Caco-2 (cell line): ENCODE data around the gene PTK6. TPM values are rescaled to one million over a fixed set of nuclear protein-coding genes. Genes with fewer than 3 reads are reported as not detected.

ENCODE experiments used
- BruUV-seq: library from RNA; stranded (reverse); fragments of 400-500 nt; replicated peaks from 2 replicates; lab custom pipeline; 2021; lab: Mats Ljungman, UMichigan
- CTCF ChIA-PET: fragments of 300-600 bp; sonication (Branson Sonifier 250); formaldehyde crosslinking; loops from one replicate; lab custom pipeline; 2022; ENCODE audit warnings: antibody characterized with exemption; lab: Charles Lee
- POLR2A ChIA-PET: fragments of 300-600 bp; sonication (Branson Sonifier 250); formaldehyde crosslinking; loops from one replicate; lab custom pipeline; 2022; ENCODE audit warnings: antibody characterized with exemption; lab: Charles Lee
- DNase-seq, 2 experiments: peaks; one replicate each; pipeline versions ENCODE4 v3.0.0 to v3.0.0-alpha.2; 2020 to 2022
- H3K27me3 ChIP-seq: replicated peaks from 2 replicates; pipeline ENCODE4 v1.6.0; 2011; ENCODE audit warnings: low read length; ENCODE audit not compliant: control insufficient read depth, insufficient read depth
- H3K36me3 ChIP-seq: 2 replicates; pipeline ENCODE4 v1.5.1; 2011; ENCODE audit warnings: low read length; ENCODE audit not compliant: control insufficient read depth, insufficient read depth
- H3K4me1 ChIP-seq: fragments of 250-450 bp; sonication (Bioruptor Pico); 2 replicates; pipeline ENCODE4 v1.5.1; 2020; ENCODE audit warnings: mild to moderate bottlenecking
- H3K4me3 ChIP-seq: 2 replicates; pipeline ENCODE4 v1.5.1; 2011; ENCODE audit warnings: low read depth, mild to moderate bottlenecking, control low read depth, low read length
- H3K9me3 ChIP-seq: fragments of 250-450 bp; sonication (Bioruptor Pico); 2 replicates; pipeline ENCODE4 v1.5.1; 2020; ENCODE audit warnings: mild to moderate bottlenecking, moderate library complexity
- H3K27ac Mint-ChIP-seq: one replicate; pipeline ENCODE4 v1.8.0; 2022; ENCODE audit warnings: mixed read lengths; ENCODE audit not compliant: unreplicated experiment
- H3K27me3 Mint-ChIP-seq: one replicate; pipeline ENCODE4 v1.8.0; 2022; ENCODE audit warnings: mixed read lengths; ENCODE audit not compliant: insufficient read depth, unreplicated experiment
- H3K36me3 Mint-ChIP-seq: one replicate; pipeline ENCODE4 v1.8.0; 2022; ENCODE audit warnings: mild to moderate bottlenecking, mixed read lengths; ENCODE audit not compliant: insufficient read depth, unreplicated experiment
- H3K4me1 Mint-ChIP-seq: one replicate; pipeline ENCODE4 v1.8.0; 2022; ENCODE audit warnings: low read depth, mixed read lengths; ENCODE audit not compliant: unreplicated experiment
- H3K4me3 Mint-ChIP-seq: one replicate; pipeline ENCODE4 v1.8.0; 2022; ENCODE audit warnings: mild to moderate bottlenecking, moderate library complexity, mixed read lengths; ENCODE audit not compliant: unreplicated experiment
- H3K9me3 Mint-ChIP-seq: one replicate; pipeline ENCODE4 v1.8.0; 2022; ENCODE audit warnings: mixed read lengths; ENCODE audit not compliant: unreplicated experiment
- CTCF ChIP-seq, 2 experiments: fragments of 200-600 bp in 1 of 2; IDR thresholded peaks; 1 replicate in 1 of 2; 2 replicates in 1 of 2; pipeline versions ENCODE4 v1.5.1 to v1.8.0; 2011 to 2022; ENCODE audit warnings: antibody characterized with exemption in 1 of 2, control low read depth in 1 of 2, inconsistent platforms in 1 of 2, low read depth in 1 of 2, low read length in 1 of 2, mild to moderate bottlenecking in 1 of 2, moderate library complexity in 1 of 2; ENCODE audit not compliant: insufficient read depth in 1 of 2, severe bottlenecking in 1 of 2, unreplicated experiment in 1 of 2
- intact Hi-C: fragments of 100-400 bp; cut with micrococcal nuclease; formaldehyde crosslinking; loops from one replicate; pipeline ENCODE4 v1.10.0; 2022; ENCODE audit not compliant: unreplicated experiment
- total RNA-seq: library from RNA; stranded (reverse); gene quantifications from 2 replicates; pipeline ENCODE4 v1.2.3, GENCODE V29; 2022

PTK6 gene
- total RNA-seq, 1 experiment from 2014 or later = 0.64 TPM

- no peak for DNase-seq
- H3K9me3 ChIP-seq = no peaks in the 10 kb centered on the region
Observed at GRCh38 chr20:63544241-63544957, 7.2 kb upstream of the PTK6 start.

GRCh38 chr20:63543733-63544132, 6.6 kb upstream of the PTK6 start:
- intact Hi-C loops = no loop called here
- H3K27me3 Mint-ChIP-seq = no peaks in the 10 kb centered on the region
- Histone ChIP-seq H3K4me1 (peaks cover 28% of the 10 kb centered on the region), H3K9me3 (no peaks in the 10 kb centered on the region), H3K27me3 (no peaks in the 10 kb centered on the region), H3K36me3 (no peaks in the 10 kb centered on the region), H3K4me3 (no peak overlapping the region)
- H3K4me1 Mint-ChIP-seq = peaks cover 22% of the 10 kb centered on the region
- BruUV-seq = no TSS peak
- H3K36me3 Mint-ChIP-seq = no peaks in the 10 kb centered on the region
- H3K9me3 Mint-ChIP-seq = no peaks in the 10 kb centered on the region
- ChIA-PET POLR2A (interaction anchor here (0.9 kb wide), 1 partner anchor 30 kb away, joined by 6 read pairs; the partner anchor contains the start of gene HELZ2), CTCF (no interaction called here)
- DNase-seq = no peak
- H3K4me3 Mint-ChIP-seq = no peak overlapping the region
- no peak overlapping the region for H3K27ac Mint-ChIP-seq
- no peak for TF ChIP-seq CTCF (IDR thresholded peaks at IDR 0.05; ENCODE audit: insufficient read depth in 1 of 2, low read depth in 1 of 2, low read length in 1 of 2, severe bottlenecking in 1 of 2, unreplicated experiment in 1 of 2)

More at GRCh38 chr20:63544241-63544957, 7.2 kb upstream of the PTK6 start:
- Mint-ChIP-seq H3K27ac (no peak overlapping the region), H3K9me3 (no peaks in the 10 kb centered on the region), H3K36me3 (no peaks in the 10 kb centered on the region), H3K4me3 (no peak overlapping the region), H3K4me1 (peaks cover 22% of the 10 kb centered on the region), H3K27me3 (no peaks in the 10 kb centered on the region)
- BruUV-seq = no TSS peak
- Histone ChIP-seq H3K27me3 (no peaks in the 10 kb centered on the region), H3K4me1 (peaks cover 28% of the 10 kb centered on the region), H3K4me3 (no peak overlapping the region), H3K36me3 (no peaks in the 10 kb centered on the region)
- intact Hi-C loops = no loop called here
- POLR2A ChIA-PET = interaction anchor here (0.9 kb wide), 1 partner anchor 30 kb away, joined by 6 read pairs; the partner anchor contains the start of gene HELZ2
- CTCF ChIA-PET = no interaction called here
- TF ChIP-seq CTCF (IDR thresholded peaks at IDR 0.05; ENCODE audit: insufficient read depth in 1 of 2, low read depth in 1 of 2, low read length in 1 of 2, severe bottlenecking in 1 of 2, unreplicated experiment in 1 of 2) = no peak

GRCh38 chr20:63543131-63543530, 6.0 kb upstream of the PTK6 start:
- H3K27me3 ChIP-seq = no peaks in the 10 kb centered on the region
- H3K9me3 ChIP-seq = no peaks in the 10 kb centered on the region
- Mint-ChIP-seq H3K4me3 (no peak overlapping the region), H3K4me1 (peaks cover 22% of the 10 kb centered on the region), H3K9me3 (no peaks in the 10 kb centered on the region), H3K27ac (no peak overlapping the region), H3K36me3 (no peaks in the 10 kb centered on the region), H3K27me3 (no peaks in the 10 kb centered on the region)
- intact Hi-C loops = no loop called here
- DNase-seq = no peak
- ChIA-PET POLR2A (interaction anchor here (0.6 kb wide), 1 partner anchor 81 kb away, joined by 5 read pairs; no protein-coding TSS in a partner anchor), CTCF (no interaction called here)
- no TSS peak for BruUV-seq
- H3K4me1 ChIP-seq = peaks cover 28% of the 10 kb centered on the region
- TF ChIP-seq CTCF (IDR thresholded peaks at IDR 0.05; ENCODE audit: insufficient read depth in 1 of 2, low read depth in 1 of 2, low read length in 1 of 2, severe bottlenecking in 1 of 2, unreplicated experiment in 1 of 2) = no peak
- H3K4me3 ChIP-seq = no peak overlapping the region
- no peaks in the 10 kb centered on the region for H3K36me3 ChIP-seq
